ENCODE measurements around the gene DAGLB.
"Not testable (repeated sequence)": the region's sequence is repeated elsewhere in the genome, so short reads cannot be mapped to it uniquely, and the experiment has no call there.

GRCh38 chr7:6381846-6382245 lies 65.9 kb downstream of the DAGLB start:
- TF ChIP-seq HDAC6 (IDR thresholded peaks at IDR 0.05; ENCODE audit: low read depth, low read length); GABPA (IDR thresholded peaks at IDR 0.05; ENCODE audit: borderline replicate concordance, insufficient read depth, low read length); CHD2 (IDR thresholded peaks at IDR 0.05; ENCODE audit: low read length); POLR2A (IDR thresholded peaks at IDR 0.05; ENCODE audit: control extremely low read depth in 1 of 2, low read depth in 2 of 2, low read length in 2 of 2); TCF12 (IDR thresholded peaks at IDR 0.05; ENCODE audit: low read depth, low read length); EP300 (IDR thresholded peaks at IDR 0.05; ENCODE audit: borderline replicate concordance in 1 of 2, low read depth in 2 of 2, low read length in 2 of 2); POLR2AphosphoS5 (IDR thresholded peaks at IDR 0.05; ENCODE audit: low read depth, low read length); KDM5A (IDR thresholded peaks at IDR 0.05; ENCODE audit: low read length); SUZ12 (IDR thresholded peaks at IDR 0.05; ENCODE audit: low read length); SP1 (IDR thresholded peaks at IDR 0.05; ENCODE audit: low read depth, low read length); RXRA (IDR thresholded peaks at IDR 0.05; ENCODE audit: insufficient read depth, low read depth, low read length): not testable (repeated sequence)
- TF ChIP-seq, protein P1, sequence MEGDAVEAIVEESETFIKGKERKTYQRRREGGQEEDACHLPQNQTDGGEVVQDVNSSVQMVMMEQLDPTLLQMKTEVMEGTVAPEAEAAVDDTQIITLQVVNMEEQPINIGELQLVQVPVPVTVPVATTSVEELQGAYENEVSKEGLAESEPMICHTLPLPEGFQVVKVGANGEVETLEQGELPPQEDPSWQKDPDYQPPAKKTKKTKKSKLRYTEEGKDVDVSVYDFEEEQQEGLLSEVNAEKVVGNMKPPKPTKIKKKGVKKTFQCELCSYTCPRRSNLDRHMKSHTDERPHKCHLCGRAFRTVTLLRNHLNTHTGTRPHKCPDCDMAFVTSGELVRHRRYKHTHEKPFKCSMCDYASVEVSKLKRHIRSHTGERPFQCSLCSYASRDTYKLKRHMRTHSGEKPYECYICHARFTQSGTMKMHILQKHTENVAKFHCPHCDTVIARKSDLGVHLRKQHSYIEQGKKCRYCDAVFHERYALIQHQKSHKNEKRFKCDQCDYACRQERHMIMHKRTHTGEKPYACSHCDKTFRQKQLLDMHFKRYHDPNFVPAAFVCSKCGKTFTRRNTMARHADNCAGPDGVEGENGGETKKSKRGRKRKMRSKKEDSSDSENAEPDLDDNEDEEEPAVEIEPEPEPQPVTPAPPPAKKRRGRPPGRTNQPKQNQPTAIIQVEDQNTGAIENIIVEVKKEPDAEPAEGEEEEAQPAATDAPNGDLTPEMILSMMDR (IDR thresholded peaks at IDR 0.05; ENCODE audit: control extremely low read depth in 1 of 3, insufficient read depth in 1 of 3, low read depth in 1 of 3, low read length in 3 of 3) = not testable (repeated sequence)
- TF ChIP-seq, protein P2, sequence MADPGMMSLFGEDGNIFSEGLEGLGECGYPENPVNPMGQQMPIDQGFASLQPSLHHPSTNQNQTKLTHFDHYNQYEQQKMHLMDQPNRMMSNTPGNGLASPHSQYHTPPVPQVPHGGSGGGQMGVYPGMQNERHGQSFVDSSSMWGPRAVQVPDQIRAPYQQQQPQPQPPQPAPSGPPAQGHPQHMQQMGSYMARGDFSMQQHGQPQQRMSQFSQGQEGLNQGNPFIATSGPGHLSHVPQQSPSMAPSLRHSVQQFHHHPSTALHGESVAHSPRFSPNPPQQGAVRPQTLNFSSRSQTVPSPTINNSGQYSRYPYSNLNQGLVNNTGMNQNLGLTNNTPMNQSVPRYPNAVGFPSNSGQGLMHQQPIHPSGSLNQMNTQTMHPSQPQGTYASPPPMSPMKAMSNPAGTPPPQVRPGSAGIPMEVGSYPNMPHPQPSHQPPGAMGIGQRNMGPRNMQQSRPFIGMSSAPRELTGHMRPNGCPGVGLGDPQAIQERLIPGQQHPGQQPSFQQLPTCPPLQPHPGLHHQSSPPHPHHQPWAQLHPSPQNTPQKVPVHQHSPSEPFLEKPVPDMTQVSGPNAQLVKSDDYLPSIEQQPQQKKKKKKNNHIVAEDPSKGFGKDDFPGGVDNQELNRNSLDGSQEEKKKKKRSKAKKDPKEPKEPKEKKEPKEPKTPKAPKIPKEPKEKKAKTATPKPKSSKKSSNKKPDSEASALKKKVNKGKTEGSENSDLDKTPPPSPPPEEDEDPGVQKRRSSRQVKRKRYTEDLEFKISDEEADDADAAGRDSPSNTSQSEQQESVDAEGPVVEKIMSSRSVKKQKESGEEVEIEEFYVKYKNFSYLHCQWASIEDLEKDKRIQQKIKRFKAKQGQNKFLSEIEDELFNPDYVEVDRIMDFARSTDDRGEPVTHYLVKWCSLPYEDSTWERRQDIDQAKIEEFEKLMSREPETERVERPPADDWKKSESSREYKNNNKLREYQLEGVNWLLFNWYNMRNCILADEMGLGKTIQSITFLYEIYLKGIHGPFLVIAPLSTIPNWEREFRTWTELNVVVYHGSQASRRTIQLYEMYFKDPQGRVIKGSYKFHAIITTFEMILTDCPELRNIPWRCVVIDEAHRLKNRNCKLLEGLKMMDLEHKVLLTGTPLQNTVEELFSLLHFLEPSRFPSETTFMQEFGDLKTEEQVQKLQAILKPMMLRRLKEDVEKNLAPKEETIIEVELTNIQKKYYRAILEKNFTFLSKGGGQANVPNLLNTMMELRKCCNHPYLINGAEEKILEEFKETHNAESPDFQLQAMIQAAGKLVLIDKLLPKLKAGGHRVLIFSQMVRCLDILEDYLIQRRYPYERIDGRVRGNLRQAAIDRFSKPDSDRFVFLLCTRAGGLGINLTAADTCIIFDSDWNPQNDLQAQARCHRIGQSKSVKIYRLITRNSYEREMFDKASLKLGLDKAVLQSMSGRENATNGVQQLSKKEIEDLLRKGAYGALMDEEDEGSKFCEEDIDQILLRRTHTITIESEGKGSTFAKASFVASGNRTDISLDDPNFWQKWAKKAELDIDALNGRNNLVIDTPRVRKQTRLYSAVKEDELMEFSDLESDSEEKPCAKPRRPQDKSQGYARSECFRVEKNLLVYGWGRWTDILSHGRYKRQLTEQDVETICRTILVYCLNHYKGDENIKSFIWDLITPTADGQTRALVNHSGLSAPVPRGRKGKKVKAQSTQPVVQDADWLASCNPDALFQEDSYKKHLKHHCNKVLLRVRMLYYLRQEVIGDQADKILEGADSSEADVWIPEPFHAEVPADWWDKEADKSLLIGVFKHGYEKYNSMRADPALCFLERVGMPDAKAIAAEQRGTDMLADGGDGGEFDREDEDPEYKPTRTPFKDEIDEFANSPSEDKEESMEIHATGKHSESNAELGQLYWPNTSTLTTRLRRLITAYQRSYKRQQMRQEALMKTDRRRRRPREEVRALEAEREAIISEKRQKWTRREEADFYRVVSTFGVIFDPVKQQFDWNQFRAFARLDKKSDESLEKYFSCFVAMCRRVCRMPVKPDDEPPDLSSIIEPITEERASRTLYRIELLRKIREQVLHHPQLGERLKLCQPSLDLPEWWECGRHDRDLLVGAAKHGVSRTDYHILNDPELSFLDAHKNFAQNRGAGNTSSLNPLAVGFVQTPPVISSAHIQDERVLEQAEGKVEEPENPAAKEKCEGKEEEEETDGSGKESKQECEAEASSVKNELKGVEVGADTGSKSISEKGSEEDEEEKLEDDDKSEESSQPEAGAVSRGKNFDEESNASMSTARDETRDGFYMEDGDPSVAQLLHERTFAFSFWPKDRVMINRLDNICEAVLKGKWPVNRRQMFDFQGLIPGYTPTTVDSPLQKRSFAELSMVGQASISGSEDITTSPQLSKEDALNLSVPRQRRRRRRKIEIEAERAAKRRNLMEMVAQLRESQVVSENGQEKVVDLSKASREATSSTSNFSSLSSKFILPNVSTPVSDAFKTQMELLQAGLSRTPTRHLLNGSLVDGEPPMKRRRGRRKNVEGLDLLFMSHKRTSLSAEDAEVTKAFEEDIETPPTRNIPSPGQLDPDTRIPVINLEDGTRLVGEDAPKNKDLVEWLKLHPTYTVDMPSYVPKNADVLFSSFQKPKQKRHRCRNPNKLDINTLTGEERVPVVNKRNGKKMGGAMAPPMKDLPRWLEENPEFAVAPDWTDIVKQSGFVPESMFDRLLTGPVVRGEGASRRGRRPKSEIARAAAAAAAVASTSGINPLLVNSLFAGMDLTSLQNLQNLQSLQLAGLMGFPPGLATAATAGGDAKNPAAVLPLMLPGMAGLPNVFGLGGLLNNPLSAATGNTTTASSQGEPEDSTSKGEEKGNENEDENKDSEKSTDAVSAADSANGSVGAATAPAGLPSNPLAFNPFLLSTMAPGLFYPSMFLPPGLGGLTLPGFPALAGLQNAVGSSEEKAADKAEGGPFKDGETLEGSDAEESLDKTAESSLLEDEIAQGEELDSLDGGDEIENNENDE (IDR thresholded peaks at IDR 0.05; ENCODE audit: insufficient replicate concordance, low read length) = not testable (repeated sequence)
